Neural progenitor cell (in vitro differentiated cells): ENCODE measurements around the gene PRCD.

Experiments used
- CTCF ChIP-seq: fragments of 200-600 bp; sonication (generic); IDR thresholded peaks from 2 replicates; pipeline ENCODE4 v1.5.1; 2017; ENCODE audit warnings: antibody characterized with exemption, mild to moderate bottlenecking
- EZH2 ChIP-seq: fragments of 200-600 bp; sonication (generic); IDR thresholded peaks from 2 replicates; pipeline ENCODE4 v1.6.1; 2017; ENCODE audit warnings: antibody characterized with exemption, mild to moderate bottlenecking, moderate library complexity
- EZH2phosphoT487 ChIP-seq: fragments of 200-600 bp; sonication (generic); IDR thresholded peaks from 2 replicates; pipeline ENCODE4 v1.6.1; 2017; ENCODE audit warnings: antibody characterized with exemption

GRCh38 chr17:76501827-76502307, 38.0 kb upstream of the PRCD start:
- no peak for TF ChIP-seq EZH2
- TF ChIP-seq CTCF: no peak
- no peak for TF ChIP-seq EZH2phosphoT487
